ENCODE results near the gene CTH.
"Not testable (repeated sequence)": the region's sequence is repeated elsewhere in the genome, so short reads cannot be mapped to it uniquely, and the experiment has no call there.

CTH gene

GRCh38 chr1:70411360-70411844 is 334 bp downstream of the CTH start:
- DNase-seq, result no peak

- no peak for DNase-seq
Observed at GRCh38 chr1:70415882-70416281, 4.8 kb downstream of the CTH start.

- DNase-seq, result not testable (repeated sequence)
Observed at GRCh38 chr1:70418973-70419734, 8.1 kb downstream of the CTH start.

- DNase-seq, result no peak
Observed at GRCh38 chr1:70420320-70420719, 9.3 kb downstream of the CTH start.

- no peak for DNase-seq
Observed at GRCh38 chr1:70426154-70427131, 15.4 kb downstream of the CTH start.

- no peak for DNase-seq
Observed at GRCh38 chr1:70427976-70428375, 16.9 kb downstream of the CTH start.

- no peak for DNase-seq
Observed at GRCh38 chr1:70429219-70429618, 18.2 kb downstream of the CTH start.

- no peak for DNase-seq
Observed at GRCh38 chr1:70429757-70430156, 18.7 kb downstream of the CTH start.

- DNase-seq, result no peak
Observed at GRCh38 chr1:70431317-70431716, 20.2 kb downstream of the CTH start.

GRCh38 chr1:70431874-70432273 is 20.8 kb downstream of the CTH start:
- DNase-seq, result no peak

- no peak for DNase-seq
Observed at GRCh38 chr1:70434253-70434859, 23.3 kb downstream of the CTH start.

GRCh38 chr1:70436622-70437251 is 25.7 kb downstream of the CTH start:
- DNase-seq, result no peak

GRCh38 chr1:70438529-70438928 is 27.5 kb downstream of the CTH start:
- no peak for DNase-seq

- DNase-seq, result no peak
Observed at GRCh38 chr1:70440642-70441391, 29.7 kb downstream of the CTH start.

- DNase-seq, result no peak
Observed at GRCh38 chr1:70441392-70442035, 30.4 kb downstream of the CTH start.

GRCh38 chr1:70442490-70442889 is 31.4 kb downstream of the CTH start:
- no peak for DNase-seq

- no peak for DNase-seq
Observed at GRCh38 chr1:70443739-70444138, 32.7 kb downstream of the CTH start.

- no peak for DNase-seq
Observed at GRCh38 chr1:70449049-70449448, 38.0 kb downstream of the CTH start.

GRCh38 chr1:70452164-70452939 is 41.3 kb downstream of the CTH start:
- DNase-seq, result not testable (repeated sequence)

GRCh38 chr1:70455291-70455690 is 44.2 kb downstream of the CTH start:
- DNase-seq, result no peak

GRCh38 chr1:70458131-70458530 is 47.1 kb downstream of the CTH start:
- no peak for DNase-seq

All from NCI-H146 (cell line).